NT2/D1 (cell line): ENCODE results near the gene ATRIP.
"Not testable (repeated sequence)": the region's sequence is repeated elsewhere in the genome, so short reads cannot be mapped to it uniquely, and the experiment has no call there.

ENCODE experiments used
- DNase-seq: peaks from one replicate; pipeline ENCODE4 v3.0.0-alpha.2; 2011; ENCODE audit warnings: low read depth, low spot score
- H3K27me3 ChIP-seq: 2 replicates; pipeline ENCODE4 v1.6.0; 2011; ENCODE audit warnings: mild to moderate bottlenecking; ENCODE audit not compliant: insufficient read length, insufficient read depth
- H3K36me3 ChIP-seq: 2 replicates; pipeline ENCODE4 v1.6.1; 2011; ENCODE audit warnings: mild to moderate bottlenecking, low read length, mixed read lengths; ENCODE audit not compliant: insufficient read depth, insufficient read length
- H3K4me1 ChIP-seq: 2 replicates; pipeline ENCODE4 v1.5.1; 2011; ENCODE audit not compliant: insufficient read depth, insufficient read length
- H3K4me3 ChIP-seq: 2 replicates; pipeline ENCODE4 v1.5.1; 2011; ENCODE audit warnings: low read depth; ENCODE audit not compliant: insufficient read length
- H3K9ac ChIP-seq: 2 replicates; pipeline ENCODE4 v1.6.0; 2011; ENCODE audit warnings: low read depth; ENCODE audit not compliant: insufficient read length
- H3K9me3 ChIP-seq: 2 replicates; pipeline ENCODE4 v1.5.1; 2011; ENCODE audit warnings: mild to moderate bottlenecking, low read length; ENCODE audit not compliant: insufficient read depth
- SUZ12 ChIP-seq: IDR thresholded peaks from 2 replicates; pipeline ENCODE4 v1.6.1; 2011; ENCODE audit not compliant: insufficient read length, insufficient read depth; ENCODE audit errors: extremely low read depth
- YY1 ChIP-seq: IDR thresholded peaks from 2 replicates; pipeline ENCODE4 v1.6.1; 2011; ENCODE audit not compliant: insufficient read length, insufficient read depth
- ZNF274 ChIP-seq: IDR thresholded peaks from 2 replicates; pipeline ENCODE4 v1.6.1; 2011; ENCODE audit warnings: mild to moderate bottlenecking, low read depth, low read length

ATRIP gene

DNA sequence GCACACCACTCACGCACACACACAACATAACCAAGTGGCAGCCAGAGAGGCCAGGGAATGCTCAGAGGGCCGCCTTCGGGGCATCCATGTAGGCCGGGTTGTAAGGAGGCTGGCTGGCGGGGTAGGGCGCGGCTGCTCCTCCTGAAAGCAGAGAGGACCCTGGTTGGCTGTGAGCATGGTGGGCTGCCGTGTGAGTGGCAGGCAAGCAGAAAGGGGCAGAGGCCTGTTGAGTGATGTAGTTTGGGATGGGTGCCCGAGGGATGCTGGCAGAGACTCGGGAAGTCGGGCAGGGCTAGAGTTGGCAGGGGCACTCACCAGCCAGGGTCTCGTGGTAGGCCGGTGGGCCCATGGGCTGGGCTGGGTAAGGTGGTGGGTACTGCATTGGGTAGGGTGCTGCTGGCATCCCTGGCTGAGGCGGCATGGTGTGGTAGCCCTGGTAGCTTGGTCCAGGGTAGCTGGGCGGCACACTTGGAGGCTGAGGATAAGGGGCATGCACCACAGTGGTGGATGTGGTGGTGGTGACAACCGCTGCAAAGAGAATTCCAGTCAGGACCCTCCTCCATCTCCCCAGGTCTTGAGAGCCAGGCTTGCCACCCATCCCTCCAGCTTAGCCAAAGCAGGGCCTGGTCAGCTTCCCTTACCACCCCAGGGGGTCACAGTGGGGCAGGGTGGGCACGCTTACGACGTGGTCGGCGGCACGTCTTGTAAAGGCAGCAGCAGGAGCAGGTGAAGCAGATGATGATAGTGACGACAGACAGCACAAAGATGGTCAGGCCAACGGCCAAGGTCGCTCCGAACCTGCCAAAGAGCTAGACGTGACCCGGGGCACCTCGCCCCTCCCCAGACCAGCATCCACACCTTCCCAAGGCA, 22.7 kb downstream of the ATRIP start:
- TF ChIP-seq YY1 (no peak), SUZ12 (no peak), ZNF274 (no peak)
- no peaks in the 10 kb centered on the region for H3K27me3 ChIP-seq
- H3K4me1 ChIP-seq, result peaks cover 35% of the 10 kb centered on the region
- peaks cover 59% of the 10 kb centered on the region for H3K36me3 ChIP-seq
- no peaks in the 10 kb centered on the region for H3K9me3 ChIP-seq
- H3K9ac ChIP-seq, result no peak overlapping the region
- no peak overlapping the region for H3K4me3 ChIP-seq
- no peak for DNase-seq

- H3K4me1 ChIP-seq, result peaks cover 36% of the 10 kb centered on the region
- TF ChIP-seq ZNF274 (no peak), SUZ12 (no peak), YY1 (no peak)
- no peak for DNase-seq
- peaks cover 49% of the 10 kb centered on the region for H3K36me3 ChIP-seq
- H3K9me3 ChIP-seq, result no peaks in the 10 kb centered on the region
- peak overlapping the region; percentile 38 for H3K9ac ChIP-seq
- no peaks in the 10 kb centered on the region for H3K27me3 ChIP-seq
- no peak overlapping the region for H3K4me3 ChIP-seq
Measured at GRCh38 chr3:48470286-48470685, 23.7 kb downstream of the ATRIP start.

GRCh38 chr3:48472673-48472922, 26.1 kb downstream of the ATRIP start:
- peak overlapping the region; percentile 88 for H3K9ac ChIP-seq
- TF ChIP-seq ZNF274 (no peak), SUZ12 (no peak), YY1 (no peak)
- H3K36me3 ChIP-seq, result peaks cover 27% of the 10 kb centered on the region
- H3K9me3 ChIP-seq, result no peaks in the 10 kb centered on the region
- DNase-seq, result no peak
- peaks cover 32% of the 10 kb centered on the region for H3K4me1 ChIP-seq
- H3K27me3 ChIP-seq, result no peaks in the 10 kb centered on the region
- peak overlapping the region; percentile 85 for H3K4me3 ChIP-seq

GRCh38 chr3:48472923-48473616, 26.5 kb downstream of the ATRIP start:
- Histone ChIP-seq H3K4me3 (peak overlapping the region; percentile 85), H3K36me3 (peaks cover 22% of the 10 kb centered on the region), H3K9me3 (no peaks in the 10 kb centered on the region), H3K4me1 (peaks cover 37% of the 10 kb centered on the region), H3K9ac (peak overlapping the region; percentile 88), H3K27me3 (no peaks in the 10 kb centered on the region)
- DNase-seq, result peak; percentile 94
- no peak for TF ChIP-seq ZNF274
- TF ChIP-seq YY1, result no peak
- no peak for TF ChIP-seq SUZ12

- no peak for DNase-seq
- peak overlapping the region; percentile 7 for H3K9ac ChIP-seq
- H3K9me3 ChIP-seq, result no peaks in the 10 kb centered on the region
- no peak overlapping the region for H3K4me3 ChIP-seq
- TF ChIP-seq SUZ12, result no peak
- no peak for TF ChIP-seq YY1
- TF ChIP-seq ZNF274, result no peak
- no peaks in the 10 kb centered on the region for H3K27me3 ChIP-seq
- peaks cover 17% of the 10 kb centered on the region for H3K36me3 ChIP-seq
- H3K4me1 ChIP-seq, result peaks cover 35% of the 10 kb centered on the region
Measured at GRCh38 chr3:48473617-48473952, 27.0 kb downstream of the ATRIP start.

GRCh38 chr3:48474031-48474430, 27.5 kb downstream of the ATRIP start:
- Histone ChIP-seq H3K4me1 (peaks cover 33% of the 10 kb centered on the region), H3K36me3 (peaks cover 12% of the 10 kb centered on the region)
- not testable (repeated sequence) for H3K4me3 ChIP-seq, H3K9me3 ChIP-seq, DNase-seq, H3K9ac ChIP-seq, H3K27me3 ChIP-seq

DNA sequence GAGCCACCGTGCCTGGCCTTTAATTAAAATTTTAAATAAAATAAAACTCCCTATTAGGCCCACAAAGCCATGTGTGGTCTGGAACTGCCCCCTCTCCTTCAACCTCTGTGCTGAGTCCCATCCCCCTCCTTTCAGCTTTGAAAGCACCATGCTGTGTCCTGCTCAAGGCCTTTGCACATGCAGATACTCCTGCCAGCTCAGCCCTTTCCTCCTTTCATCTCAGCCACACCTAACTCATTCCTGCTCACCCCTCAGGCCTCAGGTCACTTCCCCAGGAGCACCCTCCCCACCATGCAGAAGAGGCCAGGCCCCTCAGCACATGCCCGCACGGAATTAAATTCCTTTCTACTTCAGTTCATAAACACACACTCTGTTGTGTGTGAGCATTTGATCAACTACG, 28.1 kb downstream of the ATRIP start:
- no peaks in the 10 kb centered on the region for H3K9me3 ChIP-seq
- H3K9ac ChIP-seq, result peak overlapping the region; percentile 24

More for the DNA sequence above, 28.1 kb downstream of the ATRIP start:
- H3K4me3 ChIP-seq, result no peak overlapping the region
- peaks cover 31% of the 10 kb centered on the region for H3K4me1 ChIP-seq
- peak; percentile 99 for DNase-seq
- peaks cover 6% of the 10 kb centered on the region for H3K36me3 ChIP-seq
- TF ChIP-seq ZNF274 (no peak), YY1 (no peak), SUZ12 (no peak)
- no peaks in the 10 kb centered on the region for H3K27me3 ChIP-seq
